RPMI8226 (cell line): ENCODE data around the gene RUNX1.
"Not testable (repeated sequence)": the region's sequence is repeated elsewhere in the genome, so short reads cannot be mapped to it uniquely, and the experiment has no call there.

ENCODE experiments used
- DNase-seq: peaks from one replicate; pipeline ENCODE4 v3.0.0-alpha.2; 2015

The RUNX1 gene

GRCh38 chr21:35015435-35016024 is 33.6 kb downstream of the RUNX1 start:
- no peak for DNase-seq

- DNase-seq = no peak
These were observed 34.6 kb downstream of the RUNX1 start for GRCh38 chr21:35014302-35015041.

GRCh38 chr21:35011681-35012080 is 37.4 kb downstream of the RUNX1 start:
- DNase-seq = no peak

- no peak for DNase-seq
These were observed 38.7 kb downstream of the RUNX1 start for GRCh38 chr21:35010447-35010846.

GRCh38 chr21:35007348-35007747 is 41.8 kb downstream of the RUNX1 start:
- no peak for DNase-seq

- no peak for DNase-seq
These were observed 42.3 kb downstream of the RUNX1 start for GRCh38 chr21:35006771-35007170.

GRCh38 chr21:35006248-35006647 is 42.9 kb downstream of the RUNX1 start:
- DNase-seq = no peak

GRCh38 chr21:35005560-35006224 is 43.4 kb downstream of the RUNX1 start:
- DNase-seq = no peak

- DNase-seq = no peak
These were observed 44.0 kb downstream of the RUNX1 start for GRCh38 chr21:35005077-35005476.

- no peak for DNase-seq
These were observed 44.8 kb downstream of the RUNX1 start for GRCh38 chr21:35004314-35004713.

GRCh38 chr21:35002879-35003722 is 46.0 kb downstream of the RUNX1 start:
- no peak for DNase-seq

GRCh38 chr21:34999397-34999941 is 49.6 kb downstream of the RUNX1 start:
- DNase-seq = no peak

- DNase-seq = no peak
These were observed 50.9 kb downstream of the RUNX1 start for GRCh38 chr21:34998176-34998575.

GRCh38 chr21:34997294-34997693 is 51.8 kb downstream of the RUNX1 start:
- DNase-seq = no peak

GRCh38 chr21:34996304-34997101 is 52.6 kb downstream of the RUNX1 start:
- no peak for DNase-seq

- no peak for DNase-seq
These were observed 53.2 kb downstream of the RUNX1 start for GRCh38 chr21:34995979-34996303.

- no peak for DNase-seq
These were observed 54.1 kb downstream of the RUNX1 start for GRCh38 chr21:34994766-34995631.

GRCh38 chr21:34993521-34993921 is 55.6 kb downstream of the RUNX1 start:
- not testable (repeated sequence) for DNase-seq

GRCh38 chr21:34992736-34993398 is 56.2 kb downstream of the RUNX1 start:
- DNase-seq = no peak

GRCh38 chr21:34992180-34992579 is 56.9 kb downstream of the RUNX1 start:
- DNase-seq = no peak
